Muscle of arm (tissue), 14 donors: ENCODE data around the gene ZNF548. TPM values are rescaled to one million over a fixed set of nuclear protein-coding genes. Genes with fewer than 3 reads are reported as not detected.
"Not testable (repeated sequence)": the region's sequence is repeated elsewhere in the genome, so short reads cannot be mapped to it uniquely, and the experiment has no call there.

Source experiments
- DNase-seq: peaks from one replicate; pipeline ENCODE4 v3.0.0-alpha.2; 2013
- long read RNA-seq, 11 donors: transcript quantifications; one replicate each; lab custom pipeline, GENCODE V29; 2026
- polyA plus RNA-seq, 12 donors: library from polyadenylated mRNA; unstranded; fragments of 120-200 nt; gene quantifications; one replicate each; pipeline ENCODE4 v1.2.1, GENCODE V29; 2013; ENCODE audit not compliant: insufficient read length in 12 of 12

Gene ZNF548
- polyA plus RNA-seq: 10 to 100 TPM in 11 of 12 donors, not detected in 1; 12.6 to 46.8 (median 20.3) TPM
- long read RNA-seq, donor 1, partial matches to known transcripts: 0 of 3 reads
- long read RNA-seq, donor 1, other reads (novel, unspliced or antisense): 0 of 3 reads
- long read RNA-seq, donor 2, partial matches to known transcripts: 0 of 3 reads
- long read RNA-seq, donor 2, other reads (novel, unspliced or antisense): 0 of 3 reads
- long read RNA-seq, donor 3, partial matches to known transcripts: 0 of 5 reads
- long read RNA-seq, donor 3, other reads (novel, unspliced or antisense): 0 of 5 reads
- long read RNA-seq, donor 4: 0 reads
- long read RNA-seq, donor 5, transcript ZNF548-201 (4 exons, 2,115 nt): major isoform, 9 of 10 reads
- long read RNA-seq, donor 5, partial matches to known transcripts: 0 of 10 reads
- long read RNA-seq, donor 5, other reads (novel, unspliced or antisense): 0 of 10 reads
- long read RNA-seq, donor 6, partial matches to known transcripts: 0 of 3 reads
- long read RNA-seq, donor 6, other reads (novel, unspliced or antisense): 0 of 3 reads
- long read RNA-seq, donor 7, partial matches to known transcripts: 0 of 1 reads
- long read RNA-seq, donor 7, other reads (novel, unspliced or antisense): 0 of 1 reads
- long read RNA-seq, donor 8, partial matches to known transcripts: 0 of 3 reads
- long read RNA-seq, donor 8, other reads (novel, unspliced or antisense): 0 of 3 reads
- long read RNA-seq, donor 9, partial matches to known transcripts: 0 of 3 reads
- long read RNA-seq, donor 9, other reads (novel, unspliced or antisense): 0 of 3 reads
- long read RNA-seq, donor 10, partial matches to known transcripts: 0 of 3 reads
- long read RNA-seq, donor 10, other reads (novel, unspliced or antisense): 0 of 3 reads
- long read RNA-seq, donor 11, partial matches to known transcripts: 0 of 3 reads
- long read RNA-seq, donor 11, other reads (novel, unspliced or antisense): 0 of 3 reads

DNA sequence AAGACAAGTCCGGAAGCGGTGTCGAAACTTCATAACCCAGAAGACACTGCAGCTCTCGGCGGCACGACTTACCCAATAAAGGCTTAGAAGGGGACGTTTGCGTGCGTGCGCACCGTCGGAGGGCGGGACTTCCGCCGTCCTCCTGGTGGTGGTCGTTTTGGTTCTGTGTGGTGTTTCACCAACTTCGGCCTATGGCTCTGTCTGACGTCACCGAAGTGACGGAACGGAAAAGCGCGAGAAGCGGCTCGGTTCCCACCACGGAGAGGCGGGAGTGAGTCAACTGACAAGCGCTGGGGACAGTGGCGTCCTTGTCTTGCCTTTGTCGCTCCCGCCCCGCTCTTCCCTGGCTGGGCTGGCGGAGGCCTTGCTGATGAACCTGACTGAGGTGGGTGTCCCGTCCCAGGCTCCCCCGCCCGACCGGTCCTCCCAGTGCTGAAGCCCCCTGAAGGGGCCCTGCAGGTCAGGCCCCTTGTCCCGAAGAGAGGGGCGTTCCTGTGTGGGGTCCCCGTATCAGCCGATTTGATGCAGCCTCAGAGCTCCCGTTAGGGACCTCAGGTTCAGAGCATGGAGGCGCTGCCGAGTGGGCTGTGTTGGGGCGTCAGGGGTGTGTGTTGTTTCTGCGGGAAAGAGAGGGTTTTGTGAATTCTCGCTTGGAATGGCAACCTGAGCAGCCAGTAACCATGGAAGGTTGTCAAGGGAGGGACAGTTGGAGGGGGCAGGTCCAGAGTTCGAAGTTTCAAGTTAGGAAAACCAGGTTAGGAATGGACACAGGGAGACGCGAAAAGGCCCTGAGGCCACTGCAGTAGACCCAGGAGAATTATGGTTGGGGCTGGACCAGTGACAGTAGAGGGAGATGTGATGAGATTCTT, at the start of gene ZNF548:
TSS of gene ZNF548 (plus strand) at position 125 of the 869 bp plus-strand sequence. CDS start at position 371, 246 bp downstream.
- DNase-seq: peak; percentile 98

DNA sequence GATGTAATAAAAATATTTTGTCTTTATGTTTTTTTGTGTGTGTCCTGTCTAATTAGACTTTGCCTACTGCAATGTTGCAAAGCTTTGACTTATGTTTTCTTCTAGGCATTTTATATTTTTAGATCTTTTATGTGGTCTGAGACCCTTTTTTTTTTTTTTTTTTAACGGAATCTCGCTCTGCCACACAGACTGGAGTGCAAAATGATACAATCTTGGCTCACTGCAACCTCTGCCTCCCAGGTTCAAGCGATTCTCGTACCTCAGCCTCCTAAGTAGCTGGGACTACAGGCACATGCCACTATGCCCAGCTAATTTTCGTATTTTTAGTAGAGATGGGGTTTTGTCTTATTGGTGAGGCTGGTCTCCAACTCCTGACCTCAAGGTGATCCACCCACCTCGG, 47.1 kb upstream of the ZNF548 start:
- no peak for DNase-seq

DNA sequence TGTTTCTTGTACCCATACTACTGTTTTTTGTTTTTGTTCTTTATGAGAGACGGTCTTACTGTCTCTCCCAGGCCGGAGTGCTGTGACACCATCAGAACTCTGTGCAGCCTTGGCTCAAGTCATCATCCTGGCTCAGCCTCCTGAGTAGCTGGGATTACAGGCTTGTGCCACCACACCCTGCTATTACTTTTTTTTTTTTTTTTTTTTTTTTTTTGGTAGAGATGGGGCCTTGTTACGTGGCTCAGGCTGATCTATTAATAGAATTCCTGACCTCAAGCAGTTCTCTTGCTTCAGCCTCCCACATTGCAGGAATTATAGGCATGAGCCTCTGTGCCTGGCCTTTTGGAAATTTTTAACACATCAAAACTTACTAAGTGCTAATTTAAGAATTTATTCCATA, 41.5 kb upstream of the ZNF548 start:
- DNase-seq: no peak

DNA sequence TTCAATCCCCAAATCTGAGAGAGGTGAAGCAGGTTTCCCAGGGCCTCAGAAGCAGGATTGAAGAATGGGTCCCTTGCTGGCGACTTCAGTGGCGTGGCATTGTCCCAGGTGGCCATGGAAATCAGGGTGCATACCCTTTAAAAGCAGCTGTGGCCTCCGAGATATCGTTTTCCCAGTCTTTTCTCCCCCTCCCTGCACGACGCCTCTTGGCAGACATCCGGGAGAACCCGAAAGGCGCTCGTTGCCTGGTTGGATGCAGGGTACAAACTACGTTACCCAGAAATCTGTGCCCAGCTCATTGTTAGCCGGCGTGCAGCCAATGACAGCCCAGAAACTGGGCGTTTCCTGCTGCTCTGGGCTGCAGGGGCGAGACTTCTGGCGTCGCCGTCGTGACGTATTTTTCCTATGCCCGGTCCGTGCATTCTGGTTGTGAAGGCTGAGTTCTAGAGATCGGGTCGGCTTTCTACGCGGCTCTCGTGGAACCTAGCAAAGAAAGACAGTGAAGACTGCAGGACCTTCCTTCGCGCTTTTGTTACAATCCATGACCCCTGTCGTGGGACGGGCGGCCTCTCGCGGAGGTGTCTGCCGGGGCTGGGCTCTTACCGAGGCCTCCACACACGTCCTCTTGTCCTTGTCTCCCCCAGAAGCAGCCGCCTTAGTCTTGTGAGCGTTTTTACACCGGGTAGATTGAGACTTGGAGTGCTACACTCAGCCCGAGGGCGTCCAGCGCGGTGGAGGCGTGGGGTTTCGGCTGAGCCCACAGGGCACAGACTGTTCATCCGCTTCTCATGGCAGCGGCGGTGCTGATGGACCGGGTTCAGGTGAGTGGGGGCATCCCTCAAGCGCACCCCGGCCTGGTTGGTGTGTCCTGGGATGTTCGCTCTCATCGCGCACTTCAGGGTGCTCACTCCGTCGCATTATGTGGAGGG, 38.5 kb upstream of the ZNF548 start, which contains the start of gene ZNF304:
TSS of gene ZNF304 (plus strand) at position 395 of the 929 bp plus-strand sequence. CDS start at position 789, 394 bp downstream.
- peak; percentile 97 for DNase-seq

DNA sequence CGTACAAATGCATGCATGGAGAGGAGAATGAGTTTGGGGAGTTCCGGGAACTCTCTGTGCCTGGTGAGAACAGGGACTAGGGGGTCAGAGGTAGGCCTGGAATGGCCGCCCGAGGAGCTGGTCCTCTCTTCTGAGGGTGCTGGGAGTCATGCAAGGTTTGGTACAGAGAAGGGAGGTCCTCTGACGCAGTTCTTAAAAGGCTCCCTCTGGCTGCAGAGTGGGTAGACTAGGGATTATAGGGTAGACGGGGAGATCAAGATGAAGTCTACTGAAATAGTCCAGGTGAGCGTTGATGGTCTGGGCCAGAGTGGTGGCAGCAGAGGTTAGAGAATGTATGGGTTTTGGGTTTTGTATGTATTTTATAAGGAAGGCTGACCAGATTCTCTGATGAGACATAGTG, 37.8 kb upstream of the ZNF548 start:
- DNase-seq: no peak

DNA sequence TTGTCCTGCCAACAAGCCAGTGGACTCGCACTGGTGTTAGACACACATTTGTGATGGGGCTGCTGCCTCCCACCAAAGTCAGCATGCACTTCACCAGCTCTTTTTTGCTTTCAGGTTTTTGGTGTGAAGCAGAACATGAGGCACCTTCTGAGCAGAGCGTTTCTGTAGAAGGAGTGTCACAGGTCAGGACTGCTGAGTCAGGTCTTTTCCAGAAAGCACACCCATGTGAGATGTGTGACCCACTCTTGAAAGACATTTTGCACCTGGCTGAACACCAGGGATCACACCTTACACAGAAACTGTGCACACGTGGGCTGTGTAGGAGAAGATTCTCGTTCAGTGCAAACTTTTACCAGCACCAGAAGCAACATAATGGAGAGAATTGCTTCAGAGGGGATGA, 33.7 kb upstream of the ZNF548 start:
- no peak for DNase-seq

DNA sequence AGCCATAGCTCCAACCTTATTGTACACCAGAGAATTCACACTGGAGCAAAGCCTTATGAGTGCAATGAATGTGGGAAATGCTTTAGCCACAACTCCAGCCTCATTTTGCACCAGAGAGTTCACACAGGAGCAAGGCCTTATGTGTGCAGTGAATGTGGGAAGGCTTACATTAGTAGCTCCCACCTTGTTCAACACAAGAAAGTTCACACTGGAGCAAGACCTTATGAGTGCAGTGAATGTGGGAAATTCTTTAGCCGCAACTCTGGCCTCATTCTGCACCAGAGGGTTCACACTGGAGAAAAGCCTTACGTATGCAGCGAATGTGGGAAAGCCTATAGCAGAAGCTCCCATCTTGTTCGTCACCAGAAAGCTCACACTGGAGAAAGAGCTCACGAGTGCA, 32.2 kb upstream of the ZNF548 start:
- DNase-seq: no peak

DNA sequence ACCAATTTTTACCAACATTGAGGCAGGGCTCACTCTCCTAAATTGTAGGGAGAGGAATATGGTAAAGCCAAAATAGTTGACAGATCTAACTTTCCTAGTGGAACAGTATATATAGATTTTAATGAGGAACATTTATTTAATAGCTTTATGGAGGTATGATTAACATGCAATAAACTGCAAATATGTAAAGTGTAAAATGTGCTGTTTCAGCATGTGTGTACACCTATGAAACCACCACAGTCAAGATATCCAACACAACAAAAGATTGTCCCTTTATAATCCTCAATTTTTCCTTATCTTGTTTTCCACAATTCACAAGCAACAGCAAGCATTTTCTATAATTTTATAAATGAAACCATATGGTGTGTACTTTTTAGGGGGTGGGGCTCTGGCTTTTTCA, 30.4 kb upstream of the ZNF548 start:
- DNase-seq: no peak

DNA sequence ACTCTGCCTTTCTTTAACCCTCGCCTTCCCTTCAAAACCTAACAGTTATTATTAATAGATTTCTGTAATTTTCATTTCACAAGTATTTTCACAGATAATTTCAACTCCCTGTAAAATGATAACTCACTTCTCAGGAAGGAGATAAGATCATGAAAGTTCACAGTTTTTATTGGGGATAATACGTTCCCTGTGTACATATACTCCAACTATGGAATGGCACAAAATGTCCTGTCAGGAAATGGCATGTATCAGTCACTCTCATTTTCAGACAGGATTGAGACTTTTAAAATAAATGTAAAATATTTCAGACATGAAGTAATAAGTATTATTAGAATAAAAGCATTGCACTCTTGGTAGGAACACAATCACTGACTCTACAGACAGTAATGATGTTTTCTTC, 27.2 kb upstream of the ZNF548 start:
- no peak for DNase-seq

DNA sequence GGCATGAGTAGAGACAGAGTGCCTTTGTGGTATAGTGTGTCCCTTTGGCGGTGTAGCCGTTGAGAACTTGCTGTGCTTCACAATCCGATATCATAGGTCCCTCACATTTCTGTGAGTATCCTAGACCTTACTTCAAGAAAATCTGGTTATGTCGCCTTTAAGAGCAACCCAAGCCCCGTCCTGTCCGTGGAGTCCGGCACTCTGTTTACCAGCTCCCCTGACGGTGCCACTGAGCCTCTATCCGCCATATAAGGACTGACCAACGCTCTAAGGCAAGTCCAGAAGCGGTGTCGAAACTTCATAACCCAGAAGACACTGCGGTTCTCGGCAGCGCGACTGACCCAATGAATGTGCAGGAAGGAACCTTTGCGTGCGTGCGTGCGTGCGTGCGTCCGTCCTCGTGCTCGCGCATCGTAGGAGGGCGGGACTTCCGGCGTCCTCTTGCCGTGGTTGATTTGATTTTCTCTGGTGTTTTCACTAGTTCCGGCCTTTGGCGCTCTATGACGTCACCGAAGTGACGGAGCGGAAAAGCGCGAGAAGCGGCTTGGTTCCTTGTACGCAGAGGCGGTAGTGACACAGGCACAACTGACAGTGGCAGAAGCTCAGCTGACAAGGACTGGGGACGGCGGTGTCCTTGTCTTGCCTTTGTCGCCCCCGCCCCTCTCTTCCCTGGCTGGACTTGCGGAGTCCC, 26.5 kb upstream of the ZNF548 start, which contains the start of the genes TRAPPC2B and ZNF547:
TSS of gene TRAPPC2B (plus strand) at position 555 of the 691 bp plus-strand sequence. CDS start 1,283 bp downstream, outside the sequence.
TSS of gene ZNF547 (plus strand) at position 555 of the 691 bp plus-strand sequence. CDS start 5,005 bp downstream, outside the sequence.
- peak; percentile 100 for DNase-seq

DNA sequence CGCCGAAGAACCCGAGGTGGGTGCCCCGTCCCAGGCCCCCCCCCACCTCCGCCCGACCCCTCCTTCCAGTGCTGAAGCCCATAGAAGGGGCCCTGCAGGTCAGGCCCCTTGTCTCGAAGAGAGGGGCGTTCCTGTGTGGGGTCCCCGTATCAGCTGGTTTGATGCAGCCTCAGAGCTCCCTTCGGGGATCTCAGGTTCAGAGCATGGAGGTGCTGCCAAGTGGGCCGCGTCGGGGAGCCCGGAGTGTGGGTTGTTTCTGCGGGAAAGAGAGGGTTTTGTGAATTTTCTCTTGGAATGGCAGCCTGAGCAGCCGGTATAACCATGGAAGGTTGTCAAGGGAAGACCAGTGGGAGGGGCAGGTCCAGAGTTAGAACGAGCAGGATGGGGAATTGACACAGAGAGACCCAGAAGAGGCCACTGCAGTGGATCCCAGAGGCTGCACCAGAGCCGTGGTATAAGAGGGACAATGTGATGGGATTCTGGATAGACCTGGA, 25.9 kb upstream of the ZNF548 start:
- peak; percentile 31 for DNase-seq

DNA sequence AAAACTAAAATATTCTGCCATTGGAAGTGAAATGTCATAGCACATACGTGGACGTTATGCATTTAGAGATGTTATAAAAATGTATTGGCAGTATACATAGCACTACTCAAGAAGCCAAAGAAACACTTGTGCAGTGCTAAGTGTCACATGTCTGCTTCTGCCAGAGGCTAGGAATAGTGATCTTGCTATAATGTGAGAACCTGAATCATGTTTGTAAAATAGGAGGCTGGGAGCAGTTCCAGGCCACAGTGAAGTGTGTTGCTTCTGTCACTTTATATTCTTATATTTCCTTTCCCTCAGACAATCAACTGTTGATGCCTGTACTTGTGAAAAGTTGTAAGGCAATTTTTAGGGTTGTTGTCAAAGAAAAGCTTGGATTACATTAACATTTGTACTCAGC, 22.9 kb upstream of the ZNF548 start:
- DNase-seq: no peak

DNA sequence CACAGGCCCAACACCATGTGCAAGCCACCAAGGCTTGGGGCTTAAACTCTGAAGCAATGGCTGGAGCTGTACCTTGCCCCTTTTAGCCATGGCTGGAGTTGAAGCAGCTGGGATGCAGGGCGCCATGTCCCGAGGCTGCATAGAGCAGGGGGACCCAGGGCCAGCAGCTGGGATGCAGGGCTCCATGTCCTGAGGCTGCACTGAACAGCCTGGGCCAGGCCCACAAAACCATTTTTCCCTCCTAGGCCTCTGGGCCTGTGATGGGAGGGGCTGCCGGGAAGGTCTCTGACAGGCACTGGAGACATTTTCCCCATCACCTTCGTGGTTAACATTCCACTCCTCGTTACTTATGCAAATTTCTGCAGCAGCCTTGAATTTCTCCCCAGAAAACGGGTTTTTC, 15.5 kb upstream of the ZNF548 start:
- no peak for DNase-seq

DNA sequence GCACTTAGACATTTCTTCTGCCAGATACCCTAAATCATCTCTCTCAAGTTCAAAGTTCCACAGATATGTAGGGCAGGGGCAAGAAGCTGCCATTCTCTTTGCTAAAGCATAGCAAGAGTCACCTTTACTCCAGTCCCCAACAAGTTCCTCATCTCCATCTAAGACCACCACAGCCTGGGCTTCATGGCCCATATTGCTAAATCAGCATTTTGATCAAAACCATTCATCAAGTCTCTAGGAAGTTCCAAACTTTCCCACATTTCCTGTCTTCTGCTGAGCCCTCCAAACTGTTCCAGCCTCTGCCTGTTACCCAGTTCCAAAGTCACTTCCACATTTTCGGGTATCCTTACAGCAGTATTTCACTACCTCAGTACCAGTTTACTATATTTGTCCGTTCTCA, 15.0 kb upstream of the ZNF548 start:
- DNase-seq: not testable (repeated sequence)

DNA sequence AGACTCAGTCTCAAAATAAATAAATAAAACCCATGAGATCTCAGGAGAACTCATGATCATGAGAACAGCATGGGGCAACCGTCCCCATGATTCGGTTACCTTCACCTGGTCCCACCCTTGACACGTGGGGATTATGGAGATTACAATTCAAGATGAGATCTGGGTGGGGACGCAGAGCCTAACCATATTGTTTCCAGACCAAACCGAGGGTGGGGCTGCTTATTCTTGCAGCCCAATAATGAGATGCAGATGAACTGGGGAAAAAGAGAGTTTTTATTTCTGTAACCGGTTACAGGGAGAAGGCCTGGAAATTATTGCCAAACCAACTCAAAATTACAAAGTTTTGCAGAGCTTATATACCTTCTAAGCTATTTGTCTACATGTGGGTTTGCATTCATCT, 13.5 kb upstream of the ZNF548 start:
- no peak for DNase-seq

DNA sequence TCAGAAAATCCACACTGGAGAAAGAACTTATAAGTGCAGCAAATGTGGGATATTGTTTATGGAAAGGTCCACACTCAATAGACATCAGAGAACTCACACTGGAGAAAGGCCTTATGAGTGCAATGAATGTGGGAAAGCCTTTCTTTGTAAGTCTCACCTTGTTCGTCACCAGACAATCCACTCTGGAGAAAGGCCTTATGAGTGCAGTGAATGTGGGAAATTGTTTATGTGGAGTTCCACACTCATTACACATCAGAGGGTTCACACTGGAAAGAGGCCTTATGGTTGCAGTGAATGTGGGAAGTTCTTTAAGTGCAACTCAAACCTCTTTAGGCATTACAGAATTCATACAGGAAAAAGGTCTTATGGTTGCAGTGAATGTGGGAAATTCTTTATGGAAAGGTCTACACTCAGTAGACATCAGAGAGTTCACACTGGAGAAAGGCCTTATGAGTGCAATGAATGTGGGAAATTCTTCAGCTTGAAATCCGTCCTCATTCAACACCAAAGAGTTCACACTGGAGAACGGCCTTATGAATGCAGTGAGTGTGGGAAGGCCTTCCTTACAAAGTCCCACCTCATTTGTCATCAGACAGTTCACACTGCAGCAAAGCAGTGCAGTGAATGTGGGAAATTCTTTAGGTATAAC, 12.0 kb upstream of the ZNF548 start:
- DNase-seq: no peak

DNA sequence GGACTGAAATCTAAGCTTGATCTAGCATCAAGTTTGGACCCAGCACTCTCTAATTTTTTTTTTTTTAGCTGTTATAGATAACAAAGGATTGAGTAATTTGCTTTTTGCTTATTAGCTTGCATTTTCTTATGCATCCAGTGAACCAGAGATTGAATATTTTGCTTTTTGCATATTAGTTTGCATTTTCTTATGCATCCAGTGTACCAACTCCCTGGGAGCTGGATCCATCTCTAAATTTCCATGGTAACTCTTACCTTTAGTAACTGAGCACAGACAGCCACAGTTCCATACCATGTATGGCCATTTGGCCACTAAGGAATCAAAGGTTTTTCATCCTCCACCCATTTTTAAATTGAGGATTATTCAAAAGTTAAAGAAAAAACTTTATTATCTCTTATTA, 8.7 kb upstream of the ZNF548 start:
- no peak for DNase-seq

DNA sequence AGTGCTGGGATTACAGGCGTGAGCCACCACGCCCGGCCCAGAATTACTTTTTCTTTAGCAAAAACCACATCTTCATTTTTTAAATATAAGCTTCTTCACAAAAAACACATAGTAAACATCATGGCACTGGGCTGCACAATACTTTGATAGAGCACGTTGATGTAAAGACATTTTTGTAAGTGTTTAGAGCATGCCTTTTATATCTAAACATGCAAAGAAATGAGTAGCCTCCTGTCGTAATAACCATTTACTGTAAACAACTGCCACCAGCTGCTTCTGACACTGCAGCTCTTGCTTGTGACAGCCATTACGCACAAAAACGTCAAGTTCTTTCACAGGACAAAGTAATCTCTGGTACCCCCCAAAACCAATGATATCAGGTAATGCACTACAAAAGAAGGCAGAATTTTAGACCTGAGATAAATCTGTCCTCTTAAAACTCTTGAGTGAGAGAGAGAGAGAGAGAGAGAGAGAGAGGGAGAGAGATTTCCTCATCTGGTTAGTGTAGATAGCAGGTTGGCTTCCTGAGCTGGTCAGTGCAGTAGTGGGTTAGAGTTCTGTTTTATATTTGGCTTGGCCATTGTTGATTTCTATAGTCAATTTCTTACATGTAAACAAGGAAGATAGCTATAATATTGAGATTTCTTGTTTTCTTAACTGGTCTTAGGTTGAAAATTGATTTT, 6.7 kb upstream of the ZNF548 start:
- DNase-seq: no peak
